Measurements from ENCODE around the gene ADGRV1.
A peak's percentile ranks its signal among the peaks of the same experiment; 100 is the strongest.
"Not testable (repeated sequence)": the region's sequence is repeated elsewhere in the genome, so short reads cannot be mapped to it uniquely, and the experiment has no call there.

ADGRV1 gene

GRCh38 chr5:90658620-90659019 is 100.0 kb downstream of the ADGRV1 start:
- no peak for DNase-seq

GRCh38 chr5:90668079-90668565 is 109.5 kb downstream of the ADGRV1 start:
- DNase-seq: not testable (repeated sequence)

- DNase-seq: no peak
Observed at GRCh38 chr5:90675222-90675621, 116.6 kb downstream of the ADGRV1 start.

GRCh38 chr5:90680921-90681563 is 122.4 kb downstream of the ADGRV1 start:
- DNase-seq: no peak

GRCh38 chr5:90682278-90682677 is 123.7 kb downstream of the ADGRV1 start:
- no peak for DNase-seq

- DNase-seq: no peak
Observed at GRCh38 chr5:90685425-90686022, 126.9 kb downstream of the ADGRV1 start.

GRCh38 chr5:90686363-90686762 is 127.8 kb downstream of the ADGRV1 start:
- not testable (repeated sequence) for DNase-seq

- not testable (repeated sequence) for DNase-seq
Observed at GRCh38 chr5:90687458-90687857, 128.9 kb downstream of the ADGRV1 start.

GRCh38 chr5:90689064-90689463 is 130.5 kb downstream of the ADGRV1 start:
- no peak for DNase-seq

- no peak for DNase-seq
Observed at GRCh38 chr5:90690307-90690706, 131.7 kb downstream of the ADGRV1 start.

GRCh38 chr5:90691533-90691932 is 132.9 kb downstream of the ADGRV1 start:
- DNase-seq: no peak

- DNase-seq: no peak
Observed at GRCh38 chr5:90696153-90696552, 137.6 kb downstream of the ADGRV1 start.

GRCh38 chr5:90700299-90700698 is 141.7 kb downstream of the ADGRV1 start:
- no peak for DNase-seq

- DNase-seq: no peak
Observed at GRCh38 chr5:90703932-90704331, 145.3 kb downstream of the ADGRV1 start.

- DNase-seq: no peak
Observed at GRCh38 chr5:90707698-90708097, 149.1 kb downstream of the ADGRV1 start.

GRCh38 chr5:90709323-90710155 is 150.9 kb downstream of the ADGRV1 start:
- peak; percentile 18 for DNase-seq

GRCh38 chr5:90718387-90718786 is 159.8 kb downstream of the ADGRV1 start:
- no peak for DNase-seq

- DNase-seq: no peak
Observed at GRCh38 chr5:90739567-90739966, 181.0 kb downstream of the ADGRV1 start.

GRCh38 chr5:90740244-90740799 is 181.7 kb downstream of the ADGRV1 start:
- no peak for DNase-seq

- no peak for DNase-seq
Observed at GRCh38 chr5:90741022-90741564, 182.5 kb downstream of the ADGRV1 start.

- no peak for DNase-seq
Observed at GRCh38 chr5:90746119-90746518, 187.5 kb downstream of the ADGRV1 start.

GRCh38 chr5:90747175-90747574 is 188.6 kb downstream of the ADGRV1 start:
- no peak for DNase-seq

- DNase-seq: no peak
Observed at GRCh38 chr5:90747693-90748092, 189.1 kb downstream of the ADGRV1 start.
